Calu3 (cell line): ENCODE measurements around the gene OR4F6. TPM values are rescaled to one million over a fixed set of nuclear protein-coding genes. Genes with fewer than 3 reads are reported as not detected.
"Not testable (repeated sequence)": the region's sequence is repeated elsewhere in the genome, so short reads cannot be mapped to it uniquely, and the experiment has no call there.

Experiments used
- Bru-seq: library from RNA; stranded (reverse); fragments of 400-500 nt; gene quantifications from one replicate; lab custom pipeline; 2021; lab: Mats Ljungman, UMichigan
- BruChase-seq, 2 experiments: library from RNA; stranded (reverse); fragments of 400-500 nt; gene quantifications; one replicate each; lab custom pipeline; 2021; lab: Mats Ljungman, UMichigan
- BruUV-seq: library from RNA; stranded (reverse); fragments of 400-500 nt; replicated peaks from 2 replicates; lab custom pipeline; 2021; lab: Mats Ljungman, UMichigan
- CTCF ChIA-PET: fragments of 300-600 bp; sonication (Branson Sonifier 250); formaldehyde crosslinking; loops from one replicate; lab custom pipeline; 2022; ENCODE audit warnings: antibody characterized with exemption; lab: Charles Lee
- DNase-seq: peaks from one replicate; pipeline ENCODE4 v3.0.0; 2022
- H3K27ac Mint-ChIP-seq: one replicate; pipeline ENCODE4 v1.8.0; 2022; ENCODE audit warnings: mixed read lengths; ENCODE audit not compliant: unreplicated experiment
- H3K27me3 Mint-ChIP-seq: one replicate; pipeline ENCODE4 v1.8.0; 2022; ENCODE audit warnings: mixed read lengths; ENCODE audit not compliant: unreplicated experiment
- H3K36me3 Mint-ChIP-seq: one replicate; pipeline ENCODE4 v1.8.0; 2022; ENCODE audit warnings: mild to moderate bottlenecking, moderate library complexity, mixed read lengths; ENCODE audit not compliant: insufficient read depth, unreplicated experiment
- H3K4me1 Mint-ChIP-seq: one replicate; pipeline ENCODE4 v1.8.0; 2022; ENCODE audit warnings: mild to moderate bottlenecking, low read depth, mixed read lengths; ENCODE audit not compliant: unreplicated experiment
- H3K4me3 Mint-ChIP-seq: one replicate; pipeline ENCODE4 v1.8.0; 2022; ENCODE audit warnings: mild to moderate bottlenecking, low read depth, moderate library complexity, mixed read lengths; ENCODE audit not compliant: unreplicated experiment
- H3K9me3 Mint-ChIP-seq: one replicate; pipeline ENCODE4 v1.8.0; 2022; ENCODE audit warnings: low read depth, mixed read lengths; ENCODE audit not compliant: unreplicated experiment
- CTCF ChIP-seq: fragments of 200-600 bp; IDR thresholded peaks from one replicate; pipeline ENCODE4 v1.8.0; 2022; ENCODE audit warnings: antibody characterized with exemption; ENCODE audit not compliant: unreplicated experiment
- intact Hi-C: fragments of 100-400 bp; cut with micrococcal nuclease; formaldehyde crosslinking; loops from one replicate; pipeline ENCODE4 v1.10.0; 2022; ENCODE audit not compliant: unreplicated experiment
- long read RNA-seq: library from polyadenylated mRNA; stranded (forward); transcript quantifications from one replicate; pipeline ENCODE4 v2.0.0, GENCODE V29; 2022
- total RNA-seq: library from RNA; stranded (reverse); gene quantifications from 2 replicates; pipeline ENCODE4 v1.2.3, GENCODE V29; 2022

OR4F6 gene
- not detected in 2 replicates for total RNA-seq
- Bru-seq, nascent RNA, result not detected
- BruChase-seq, experiment 1, labeled RNA remaining after a 6-hour chase, result not detected
- BruChase-seq, experiment 2, labeled RNA remaining after a 2-hour chase, result not detected
- long read RNA-seq, result 0 reads

DNA sequence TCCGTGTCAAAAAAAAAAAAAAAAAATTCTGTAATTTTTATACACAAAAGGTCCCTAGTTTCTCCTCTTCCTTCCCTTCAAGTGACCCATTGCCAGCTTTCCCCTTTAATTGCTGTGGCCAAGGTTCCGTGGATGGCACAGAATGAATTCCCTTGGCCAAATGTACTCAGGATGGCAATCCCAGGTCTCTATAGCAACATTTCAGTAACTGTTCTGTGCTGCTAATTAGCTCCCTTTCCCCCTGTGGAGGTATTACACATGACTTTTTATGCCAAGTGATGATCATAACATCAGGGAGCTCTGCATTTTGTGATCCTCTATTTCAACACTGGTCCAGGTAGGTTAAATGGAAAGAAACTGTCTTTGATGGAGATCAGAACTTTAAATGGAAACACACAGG is at the start of gene OR4F6:
Gene OR4F6, plus strand, starts transcription at position 301 of the 400 bp plus-strand sequence. CDS start 2,211 bp downstream, outside the sequence.
- Mint-ChIP-seq H3K9me3 (no peaks in the 10 kb centered on the region), H3K36me3 (no peaks in the 10 kb centered on the region), H3K4me3 (no peak within 1 kb of the TSS), H3K27ac (no peak within 1 kb of the TSS), H3K27me3 (peaks cover 58% of the 10 kb centered on the region), H3K4me1 (no peaks in the 10 kb centered on the region)
- intact Hi-C loops, result no loop called here
- CTCF ChIA-PET, result no interaction called here
- no peak for TF ChIP-seq CTCF
- no peak for DNase-seq
- no TSS peak for BruUV-seq

DNA sequence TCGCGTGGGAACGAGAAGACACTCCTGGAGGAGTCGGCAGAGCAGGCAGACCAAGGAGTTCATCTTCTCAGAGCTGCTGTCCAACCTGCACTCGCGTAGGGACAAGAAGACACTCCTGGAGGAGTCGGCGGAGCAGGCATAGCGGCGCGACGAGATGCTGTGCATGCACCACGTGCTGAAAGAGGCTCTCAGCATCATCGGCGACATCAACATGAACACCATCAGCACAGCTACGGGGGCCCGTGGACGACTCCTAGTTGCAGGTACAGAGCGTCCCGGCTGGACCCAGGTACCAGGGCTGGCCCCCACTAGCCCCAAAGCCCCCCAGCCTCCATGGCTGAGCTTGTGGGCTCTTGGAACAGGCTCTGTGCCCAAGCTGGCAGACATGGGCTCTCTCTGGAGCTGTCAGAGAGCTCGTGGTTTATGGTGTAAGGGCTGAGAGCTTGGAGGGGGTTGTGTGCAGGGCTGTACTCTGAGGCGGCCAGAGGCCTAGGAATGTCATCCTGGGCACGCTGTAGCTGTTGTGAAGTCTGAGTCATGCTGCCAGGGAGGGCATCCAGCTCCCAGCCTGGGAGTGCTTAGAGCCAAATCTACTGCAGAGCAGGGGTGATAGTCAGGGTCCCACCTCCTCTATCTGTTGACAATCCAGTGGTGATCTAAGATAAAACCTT is 38.5 kb upstream of the OR4F6 start:
- CTCF ChIA-PET, DNase-seq, H3K36me3 Mint-ChIP-seq, intact Hi-C loops, H3K4me3 Mint-ChIP-seq, H3K9me3 Mint-ChIP-seq, H3K4me1 Mint-ChIP-seq, BruUV-seq, H3K27ac Mint-ChIP-seq: not testable (repeated sequence)
- H3K27me3 Mint-ChIP-seq, result peaks cover 13% of the 10 kb centered on the region

- intact Hi-C loops, H3K27ac Mint-ChIP-seq, BruUV-seq, DNase-seq, H3K9me3 Mint-ChIP-seq, H3K36me3 Mint-ChIP-seq, H3K4me3 Mint-ChIP-seq, CTCF ChIA-PET, H3K4me1 Mint-ChIP-seq: not testable (repeated sequence)
- H3K27me3 Mint-ChIP-seq, result peaks cover 13% of the 10 kb centered on the region
Observed at GRCh38 chr15:101765340-101765671, 38.0 kb upstream of the OR4F6 start.

- Mint-ChIP-seq H3K4me1 (no peaks in the 10 kb centered on the region), H3K36me3 (no peaks in the 10 kb centered on the region), H3K27ac (no peak overlapping the region), H3K27me3 (peaks cover 19% of the 10 kb centered on the region), H3K4me3 (no peak overlapping the region), H3K9me3 (no peaks in the 10 kb centered on the region)
- TF ChIP-seq CTCF, result no peak
- intact Hi-C loops, result no loop called here
- no peak for DNase-seq
- CTCF ChIA-PET, result interaction anchor here (0.6 kb wide), 1 partner anchor 1968 kb away, joined by 3 read pairs; no protein-coding TSS in a partner anchor
- no TSS peak for BruUV-seq
Observed at GRCh38 chr15:101765772-101766456, 37.4 kb upstream of the OR4F6 start.

- H3K36me3 Mint-ChIP-seq, H3K4me3 Mint-ChIP-seq, H3K4me1 Mint-ChIP-seq, CTCF ChIA-PET, H3K9me3 Mint-ChIP-seq, H3K27ac Mint-ChIP-seq, intact Hi-C loops, BruUV-seq, DNase-seq: not testable (repeated sequence)
- H3K27me3 Mint-ChIP-seq, result peaks cover 31% of the 10 kb centered on the region
Observed at GRCh38 chr15:101767083-101767640, 36.1 kb upstream of the OR4F6 start.
